Skeletal muscle tissue (tissue), 4 donors: ENCODE measurements around the gene PKD2L1. TPM values are rescaled to one million over a fixed set of nuclear protein-coding genes. Genes with fewer than 3 reads are reported as not detected.
A peak's percentile ranks its signal among the peaks of the same experiment; 100 is the strongest.

Experiments
- H3K27ac ChIP-seq: one replicate; pipeline ENCODE4 v1.7.0; 2013; ENCODE audit warnings: mild to moderate bottlenecking, low read depth, low read length, inconsistent platforms
- H3K27me3 ChIP-seq, 3 donors: one replicate each; pipeline ENCODE4 v1.7.0; 2013; ENCODE audit warnings: low read length in 3 of 3; ENCODE audit not compliant: control insufficient read depth in 3 of 3, insufficient read depth in 3 of 3
- H3K36me3 ChIP-seq, 3 donors: one replicate each; pipeline ENCODE4 v1.7.0; 2013; ENCODE audit warnings: low read length in 3 of 3; ENCODE audit not compliant: control insufficient read depth in 3 of 3, insufficient read depth in 3 of 3
- H3K4me1 ChIP-seq, 3 donors: one replicate each; pipeline ENCODE4 v1.7.0; 2013; ENCODE audit warnings: low read length in 3 of 3, mild to moderate bottlenecking in 3 of 3; ENCODE audit not compliant: control insufficient read depth in 3 of 3, insufficient read depth in 3 of 3
- H3K4me3 ChIP-seq, 3 donors: one replicate each; pipeline ENCODE4 v1.7.0; 2013; ENCODE audit warnings: low read length in 3 of 3
- H3K9ac ChIP-seq, 3 donors: one replicate each; pipeline ENCODE4 v1.7.0; 2013; ENCODE audit warnings: low read length in 3 of 3, mild to moderate bottlenecking in 3 of 3, moderate library complexity in 2 of 3, low read depth in 1 of 3
- H3K9me3 ChIP-seq, 3 donors: one replicate each; pipeline ENCODE4 v1.7.0; 2013; ENCODE audit warnings: low read length in 3 of 3; ENCODE audit not compliant: control insufficient read depth in 3 of 3
- total RNA-seq: library from RNA; depleted of rRNA; stranded (reverse); fragments of >200 nt; gene quantifications from one replicate; pipeline ENCODE4 v1.2.3, GENCODE V29; 2014
- donor health status: Osteomylitis.

PKD2L1 gene
- total RNA-seq, 1 donor from 2014 or later = not detected

GRCh38 chr10:100370714-100371481 is 40.9 kb upstream of the PKD2L1 start:
- H3K9me3 ChIP-seq = no peaks in the 10 kb centered on the region
- H3K4me1 ChIP-seq = peaks cover 43 to 48% (median 44%) of the 10 kb centered on the region in 3 donors
- H3K27me3 ChIP-seq = no peaks in the 10 kb centered on the region
- H3K9ac ChIP-seq = peak overlapping the region; percentile 78 to 80 (median 79)
- H3K4me3 ChIP-seq = peak overlapping the region; percentile 0 to 57 (median 38)
- peak overlapping the region; percentile 100 for H3K27ac ChIP-seq
- H3K36me3 ChIP-seq = no peaks in the 10 kb centered on the region

- no peaks in the 10 kb centered on the region for H3K36me3 ChIP-seq
- H3K27me3 ChIP-seq = no peaks in the 10 kb centered on the region
- no peak overlapping the region for H3K27ac ChIP-seq
- no peak overlapping the region for H3K9ac ChIP-seq
- no peak overlapping the region for H3K4me3 ChIP-seq
- no peaks in the 10 kb centered on the region for H3K9me3 ChIP-seq
- peaks cover 46 to 50% (median 46%) of the 10 kb centered on the region in 3 donors for H3K4me1 ChIP-seq
These were observed 38.7 kb upstream of the PKD2L1 start for GRCh38 chr10:100368721-100369120.

DNA sequence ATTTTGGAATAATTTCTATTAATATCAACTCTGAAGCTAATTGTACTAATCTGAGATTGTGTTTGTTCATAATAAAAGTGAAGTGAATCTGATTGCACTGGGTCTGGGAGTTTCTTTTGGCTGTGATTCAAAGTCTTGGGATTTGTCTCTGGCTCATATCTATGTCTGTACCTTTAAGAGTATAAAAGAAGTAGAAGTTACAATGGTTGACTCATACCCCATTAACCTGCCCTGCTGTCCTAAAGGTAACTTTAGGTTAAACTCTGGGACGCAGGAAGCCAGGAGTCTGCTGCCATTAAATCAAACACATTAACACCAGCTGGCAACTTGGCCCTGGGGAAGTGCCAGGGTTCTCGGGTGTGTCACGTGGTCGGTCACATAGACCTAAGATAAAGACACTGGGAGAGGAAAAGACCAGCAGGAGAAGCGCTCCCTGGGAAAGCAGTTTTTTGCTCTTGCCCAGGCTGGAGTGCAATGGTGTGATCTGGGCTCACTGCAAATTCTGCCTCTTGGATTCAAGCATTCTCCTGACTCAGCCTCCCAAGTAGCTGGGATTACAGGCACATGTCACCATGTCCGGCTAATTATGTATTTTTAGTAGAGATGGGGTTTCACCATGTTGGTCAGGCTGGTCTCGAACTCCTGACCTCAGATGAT is 34.8 kb upstream of the PKD2L1 start:
- Histone ChIP-seq H3K9me3 (no peaks in the 10 kb centered on the region), H3K4me1 (peaks cover 15 to 32% (median 28%) of the 10 kb centered on the region in 3 donors), H3K27ac (peak overlapping the region; percentile 57), H3K9ac (peak overlapping the region in 1 of 3 donors; percentile 68), H3K27me3 (no peaks in the 10 kb centered on the region), H3K4me3 (peak overlapping the region in 1 of 3 donors; percentile 42), H3K36me3 (no peaks in the 10 kb centered on the region)

GRCh38 chr10:100364175-100364574 is 34.1 kb upstream of the PKD2L1 start:
- peak overlapping the region; percentile 57 for H3K27ac ChIP-seq
- H3K9me3 ChIP-seq = no peaks in the 10 kb centered on the region
- no peak overlapping the region for H3K9ac ChIP-seq
- peaks cover 18 to 37% (median 27%) of the 10 kb centered on the region in 3 donors for H3K4me1 ChIP-seq
- H3K4me3 ChIP-seq = no peak overlapping the region
- no peaks in the 10 kb centered on the region for H3K27me3 ChIP-seq
- H3K36me3 ChIP-seq = no peaks in the 10 kb centered on the region

GRCh38 chr10:100362570-100363496 is 32.8 kb upstream of the PKD2L1 start:
- H3K4me1 ChIP-seq = peaks cover 20 to 41% (median 27%) of the 10 kb centered on the region in 3 donors
- H3K9ac ChIP-seq = peak overlapping the region in 2 of 3 donors; percentile 45 to 52
- H3K36me3 ChIP-seq = no peaks in the 10 kb centered on the region
- H3K9me3 ChIP-seq = no peaks in the 10 kb centered on the region
- no peak overlapping the region for H3K4me3 ChIP-seq
- no peak overlapping the region for H3K27ac ChIP-seq
- no peaks in the 10 kb centered on the region for H3K27me3 ChIP-seq

GRCh38 chr10:100360234-100360633 is 30.2 kb upstream of the PKD2L1 start:
- H3K27me3 ChIP-seq = no peaks in the 10 kb centered on the region

DNA sequence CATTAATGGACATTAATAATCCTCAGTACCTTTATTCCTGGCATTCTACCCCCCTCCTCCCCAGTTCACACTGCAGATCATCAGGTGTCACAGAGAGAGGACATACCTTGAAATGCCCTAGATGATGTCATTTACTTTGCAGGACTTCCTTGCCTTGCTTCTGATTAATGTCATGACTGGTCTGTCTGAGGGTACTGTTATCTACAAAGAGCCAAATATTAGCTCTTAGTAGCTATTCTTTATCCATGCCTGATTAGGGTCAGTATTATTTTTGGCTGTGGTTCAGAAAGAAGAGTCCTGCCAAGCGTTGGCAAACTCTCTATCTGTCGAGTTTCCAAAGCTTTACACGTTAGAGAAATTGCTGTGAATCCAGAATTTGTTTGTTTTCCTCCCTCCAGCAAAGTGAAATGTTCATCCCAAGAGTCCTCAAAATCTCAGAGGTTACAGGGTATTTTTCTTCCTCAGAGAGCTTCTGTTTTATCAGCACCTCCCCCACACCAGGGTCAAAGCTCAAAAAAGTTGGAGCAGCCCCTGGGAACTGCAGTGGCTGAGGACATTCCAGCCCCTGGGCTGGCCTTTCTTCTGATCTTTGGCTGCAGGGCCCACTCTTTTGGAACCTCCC is 29.6 kb upstream of the PKD2L1 start:
- H3K27ac ChIP-seq = no peak overlapping the region
- no peak overlapping the region for H3K9ac ChIP-seq
- H3K4me1 ChIP-seq = peaks cover 14 to 32% (median 26%) of the 10 kb centered on the region in 3 donors
- H3K27me3 ChIP-seq = no peaks in the 10 kb centered on the region
- H3K9me3 ChIP-seq = no peaks in the 10 kb centered on the region
- H3K4me3 ChIP-seq = no peak overlapping the region
- H3K36me3 ChIP-seq = peaks cover 0 to 6% (median 0%) of the 10 kb centered on the region in 3 donors

More at GRCh38 chr10:100360234-100360633, 30.2 kb upstream of the PKD2L1 start:
- peaks cover 0 to under 1% (median 0%) of the 10 kb centered on the region in 3 donors for H3K36me3 ChIP-seq
- no peaks in the 10 kb centered on the region for H3K9me3 ChIP-seq
- H3K4me1 ChIP-seq = peaks cover 18 to 38% (median 32%) of the 10 kb centered on the region in 3 donors
- no peak overlapping the region for H3K9ac ChIP-seq
- no peak overlapping the region for H3K4me3 ChIP-seq
- no peak overlapping the region for H3K27ac ChIP-seq

- peaks cover 8 to 26% (median 20%) of the 10 kb centered on the region in 3 donors for H3K4me1 ChIP-seq
- H3K36me3 ChIP-seq = peaks cover 0 to 11% (median 0%) of the 10 kb centered on the region in 3 donors
- no peak overlapping the region for H3K27ac ChIP-seq
- no peak overlapping the region for H3K9ac ChIP-seq
- H3K4me3 ChIP-seq = no peak overlapping the region
- no peaks in the 10 kb centered on the region for H3K27me3 ChIP-seq
- no peaks in the 10 kb centered on the region for H3K9me3 ChIP-seq
These were observed 29.0 kb upstream of the PKD2L1 start for GRCh38 chr10:100359030-100359432.
